ENCODE data around the gene LRMDA. TPM values are rescaled to one million over a fixed set of nuclear protein-coding genes. Genes with fewer than 3 reads are reported as not detected.

Gene LRMDA
- total RNA-seq, 4 donors from 2014 or later, result 9.8 to 18.6 (median 15.8) TPM

DNA sequence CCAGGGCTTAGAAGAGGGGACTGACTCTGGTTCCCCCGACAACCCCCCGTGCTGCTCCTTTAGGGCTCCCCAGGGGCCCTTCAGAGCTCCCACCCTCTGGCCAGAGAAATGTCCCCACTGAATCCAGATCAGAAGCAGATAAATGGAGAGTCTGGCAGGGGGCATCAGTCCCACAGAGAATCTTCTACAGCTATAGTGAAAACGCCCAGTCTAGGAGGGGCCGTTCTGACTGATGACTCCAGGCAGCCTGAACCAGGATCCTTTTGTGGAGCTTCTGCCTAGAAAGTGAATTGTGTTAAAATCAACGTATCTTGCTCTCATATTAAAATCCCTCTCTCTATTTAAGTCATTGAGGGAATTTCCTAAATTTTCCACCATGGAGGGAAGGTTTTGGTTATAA is 471.4 kb downstream of the LRMDA start:
- Histone ChIP-seq H3K4me3 (no peak overlapping the region), H3K36me3 (no peaks in the 10 kb centered on the region), H3K27ac (no peak overlapping the region), H3K9me3 (no peaks in the 10 kb centered on the region), H3K4me1 (no peaks in the 10 kb centered on the region), H3K27me3 (no peaks in the 10 kb centered on the region)
- WGBS, 2 donors, result 91 to 93% methylated on average over 5 of the region's 5 CpGs
- TF ChIP-seq CTCF (IDR thresholded peaks at IDR 0.05) (no peak), POLR2A (IDR thresholded peaks at IDR 0.05) (no peak), EP300 (IDR thresholded peaks at IDR 0.05) (no peak)
- no peak for DNase-seq (ENCODE audit: low spot score in 2 of 2)

DNA sequence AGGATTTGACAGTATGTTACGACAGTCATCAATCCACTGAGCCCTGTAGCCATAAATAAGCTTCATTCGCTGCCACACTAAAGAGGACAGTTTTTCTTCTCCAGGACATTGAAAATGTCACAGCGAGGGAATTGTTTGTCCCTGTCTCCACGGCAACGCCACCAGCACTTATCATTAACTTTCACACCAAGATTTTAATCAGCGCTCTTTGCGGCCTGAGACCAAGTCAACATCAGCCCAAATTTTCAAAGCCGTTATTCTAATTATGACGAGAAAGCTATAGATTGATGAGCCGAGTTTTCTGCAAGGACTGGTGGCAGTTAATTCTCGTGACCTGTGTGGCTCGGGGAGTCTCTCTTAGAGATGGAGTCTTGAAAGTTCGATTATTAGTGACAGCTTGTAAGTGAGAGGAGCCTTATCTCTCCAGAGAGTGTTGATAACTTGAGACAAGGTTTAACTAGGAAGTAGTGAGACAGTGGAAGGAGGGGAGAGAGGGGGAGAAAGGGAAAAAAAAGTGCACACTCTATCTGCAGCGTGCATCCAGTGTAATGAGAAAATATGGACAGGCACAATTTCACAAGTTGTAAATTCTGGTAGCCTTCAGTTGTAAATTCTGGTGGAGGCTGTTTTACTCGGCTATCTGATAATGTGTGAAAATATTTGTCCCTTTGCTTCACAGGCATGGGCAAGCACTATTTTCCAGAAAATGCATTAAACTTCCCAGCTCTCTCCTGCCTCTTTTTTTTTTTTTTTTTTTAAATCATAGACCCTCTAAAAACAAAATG is 473.3 kb downstream of the LRMDA start:
- Histone ChIP-seq H3K4me3 (peak overlapping the region in 2 of 4 donors; percentile 12 to 16), H3K36me3 (no peaks in the 10 kb centered on the region), H3K27me3 (no peaks in the 10 kb centered on the region), H3K4me1 (peaks cover 0 to under 1% (median 0%) of the 10 kb centered on the region in 4 donors), H3K9me3 (no peaks in the 10 kb centered on the region), H3K27ac (peak overlapping the region in 2 of 4 donors; percentile 23 to 59)
- WGBS, 2 donors, result 33 to 48% methylated on average over 15 of the region's 15 CpGs
- DNase-seq (ENCODE audit: low spot score in 2 of 2), result no peak
- TF ChIP-seq EP300 (IDR thresholded peaks at IDR 0.05) (peak in 1 of 2 donors; percentile 12), POLR2A (IDR thresholded peaks at IDR 0.05) (no peak)

DNA sequence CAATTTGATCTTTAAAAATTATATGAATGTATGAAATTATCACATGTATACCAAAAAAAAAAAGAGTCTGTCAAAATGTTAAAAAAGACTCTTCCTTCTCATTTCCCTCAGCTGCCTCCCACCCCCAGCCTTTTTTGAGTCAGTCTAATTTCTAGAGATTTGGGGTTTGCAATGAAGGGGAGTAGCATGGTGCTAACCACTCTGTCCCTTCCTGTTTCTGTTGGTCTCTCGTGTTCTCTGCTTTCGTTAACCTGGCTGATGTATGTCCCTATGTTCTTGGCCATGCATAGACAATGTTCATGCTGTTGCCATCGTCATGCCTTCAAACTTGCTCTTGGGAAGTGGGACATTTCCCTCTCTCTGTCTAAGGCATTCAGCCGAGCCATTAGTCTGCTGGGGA is 474.1 kb downstream of the LRMDA start:
- WGBS, 2 donors, result 87 to 88% methylated on average over 4 of the region's 4 CpGs
- DNase-seq (ENCODE audit: low spot score in 2 of 2), result no peak
- no peaks in the 10 kb centered on the region for H3K36me3 ChIP-seq
- H3K9me3 ChIP-seq, result no peaks in the 10 kb centered on the region
- TF ChIP-seq CTCF (IDR thresholded peaks at IDR 0.05) (no peak), EP300 (IDR thresholded peaks at IDR 0.05) (no peak), POLR2A (IDR thresholded peaks at IDR 0.05) (no peak)
- H3K27me3 ChIP-seq, result no peaks in the 10 kb centered on the region
- H3K4me3 ChIP-seq, result no peak overlapping the region
- no peak overlapping the region for H3K27ac ChIP-seq
- H3K4me1 ChIP-seq, result peaks cover 0 to 5% (median 0%) of the 10 kb centered on the region in 4 donors

GRCh38 chr10:75910032-75910431 is 478.6 kb downstream of the LRMDA start:
- Histone ChIP-seq H3K4me1 (peaks cover 0 to 5% (median 0%) of the 10 kb centered on the region in 4 donors), H3K27ac (no peak overlapping the region), H3K4me3 (no peak overlapping the region), H3K27me3 (no peaks in the 10 kb centered on the region), H3K9me3 (no peaks in the 10 kb centered on the region), H3K36me3 (no peaks in the 10 kb centered on the region)
- peak in 1 of 2 donors; percentile 35 for DNase-seq (ENCODE audit: low spot score in 2 of 2)
- WGBS, 2 donors, result 52 to 63% methylated on average over 2 of the region's 2 CpGs
- no peak for TF ChIP-seq EP300 (IDR thresholded peaks at IDR 0.05)
- TF ChIP-seq CTCF (IDR thresholded peaks at IDR 0.05), result peak; percentile 35 to 57 (median 48)
- no peak for TF ChIP-seq POLR2A (IDR thresholded peaks at IDR 0.05)

GRCh38 chr10:75911426-75911825 is 480.0 kb downstream of the LRMDA start:
- no peak overlapping the region for H3K27ac ChIP-seq
- TF ChIP-seq POLR2A (IDR thresholded peaks at IDR 0.05) (no peak), EP300 (IDR thresholded peaks at IDR 0.05) (no peak), CTCF (IDR thresholded peaks at IDR 0.05) (no peak)
- no peaks in the 10 kb centered on the region for H3K36me3 ChIP-seq
- 86 to 88% methylated on average over 2 of the region's 2 CpGs for WGBS, 2 donors
- H3K27me3 ChIP-seq, result no peaks in the 10 kb centered on the region
- H3K4me1 ChIP-seq, result peaks cover 0 to 5% (median 0%) of the 10 kb centered on the region in 4 donors
- DNase-seq (ENCODE audit: low spot score in 2 of 2), result no peak
- no peaks in the 10 kb centered on the region for H3K9me3 ChIP-seq
- no peak overlapping the region for H3K4me3 ChIP-seq

Data from tibial nerve (tissue), 4 donors.